Fibroblast of lung (primary cell): ENCODE results near the gene RBBP8.

Source experiments
- CTCF ChIP-seq, 2 donors: IDR thresholded peaks in 1 of 2; conservative IDR thresholded peaks in 1 of 2; 1 replicate in 1 of 2; 2 replicates in 1 of 2; pipeline ENCODE4 v1.5.1; 2011 to 2012; ENCODE audit warnings: low read length in 2 of 2, control low read depth in 1 of 2, inconsistent platforms in 1 of 2, low read depth in 1 of 2, mild to moderate bottlenecking in 1 of 2
- EZH2 ChIP-seq: IDR thresholded peaks from 2 replicates; pipeline ENCODE4 v1.5.1; 2012; ENCODE audit warnings: low read length, control low read depth, mild to moderate bottlenecking; ENCODE audit errors: missing control alignments

- TF ChIP-seq CTCF (conservative IDR thresholded peaks at IDR 0.05 in 1 of 2, IDR thresholded peaks at IDR 0.05 in 1 of 2; ENCODE audit: low read depth in 1 of 2, low read length in 2 of 2) (no peak), EZH2 (no peak)
Observed at GRCh38 chr18:22913861-22914260, 19.3 kb upstream of the RBBP8 start.
